ENCODE data around the gene SSRP1. TPM values are rescaled to one million over a fixed set of nuclear protein-coding genes. Genes with fewer than 3 reads are reported as not detected.
"Not testable (repeated sequence)": the region's sequence is repeated elsewhere in the genome, so short reads cannot be mapped to it uniquely, and the experiment has no call there.

Gene SSRP1
- total and polyA plus RNA-seq, 12 donors: 22.6 to 73.2 (median 35.4) TPM

DNA sequence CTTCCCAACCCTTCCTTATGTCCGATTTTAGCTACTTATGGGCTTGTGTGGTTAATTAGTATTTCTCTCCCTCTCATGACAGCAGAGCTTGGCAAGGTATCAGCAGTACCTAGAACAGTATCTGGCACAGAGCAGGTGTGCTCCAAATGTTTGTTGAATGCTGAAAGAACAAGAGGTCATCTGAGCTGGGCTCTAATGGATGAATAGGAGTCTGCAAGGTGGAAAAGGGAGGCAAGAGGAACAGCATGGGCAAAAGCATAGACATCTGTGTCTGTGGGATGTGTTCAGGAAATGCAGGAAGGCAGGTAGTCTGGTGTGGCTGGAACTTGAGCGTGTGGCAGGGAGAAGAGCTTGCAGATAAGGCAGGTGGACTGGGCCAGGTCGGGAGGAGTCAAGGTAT lies 26.2 kb upstream of the SSRP1 start:
- no peak for TF ChIP-seq CTCF (IDR thresholded peaks at IDR 0.05)
- Histone ChIP-seq H3K27me3 (no peaks in the 10 kb centered on the region), H3K4me3 (no peak overlapping the region), H3K4me1 (peaks cover 0 to 25% (median 12%) of the 10 kb centered on the region in 9 donors), H3K27ac (no peak overlapping the region), H3K36me3 (no peaks in the 10 kb centered on the region), H3K9me3 (no peaks in the 10 kb centered on the region)
- intact Hi-C loops (cut with DNase I): no loop called here
- ATAC-seq (no peak), DNase-seq (no peak)
- 89 to 92% methylated on average over 3 of the region's 3 CpGs for WGBS, 2 donors

DNA sequence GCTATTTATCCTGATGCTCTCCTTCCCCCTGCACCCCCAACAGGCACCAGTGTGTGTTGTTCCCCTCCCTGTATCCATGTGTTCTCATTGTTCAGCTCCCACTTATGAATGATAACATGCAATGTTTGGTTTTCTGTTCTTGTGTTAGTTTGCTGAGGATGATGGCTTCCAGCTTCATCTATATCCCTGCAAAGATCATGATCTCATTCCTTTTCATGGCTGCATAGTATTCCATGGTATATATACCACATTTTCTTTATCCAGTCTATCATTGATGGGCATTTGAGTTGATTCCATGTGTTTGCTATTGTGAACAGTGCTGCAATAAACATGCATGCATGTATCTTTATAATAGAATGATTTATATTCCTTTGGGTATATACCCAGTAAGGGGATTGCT lies 25.7 kb upstream of the SSRP1 start:
- DNase-seq; intact Hi-C loops (cut with DNase I); H3K36me3 ChIP-seq; H3K27ac ChIP-seq; ATAC-seq; H3K9me3 ChIP-seq; H3K4me3 ChIP-seq; H3K27me3 ChIP-seq: not testable (repeated sequence)
- peaks cover 0 to 26% (median 12%) of the 10 kb centered on the region in 9 donors for H3K4me1 ChIP-seq

- no peak for ATAC-seq
- Histone ChIP-seq H3K4me1 (peaks cover 0 to 26% (median 12%) of the 10 kb centered on the region in 9 donors), H3K4me3 (no peak overlapping the region), H3K36me3 (no peaks in the 10 kb centered on the region), H3K9me3 (no peaks in the 10 kb centered on the region), H3K27ac (no peak overlapping the region), H3K27me3 (no peaks in the 10 kb centered on the region)
- intact Hi-C loops (cut with DNase I): no loop called here
- TF ChIP-seq CTCF (IDR thresholded peaks at IDR 0.05): no peak
- 92 to 96% methylated on average over 8 of the region's 8 CpGs for WGBS, 2 donors
- DNase-seq: no peak
These were observed 25.3 kb upstream of the SSRP1 start for GRCh38 chr11:57360991-57361390.

- DNase-seq (no peak), ATAC-seq (no peak)
- no peak for TF ChIP-seq CTCF (IDR thresholded peaks at IDR 0.05)
- no peaks in the 10 kb centered on the region for H3K36me3 ChIP-seq
- intact Hi-C loops (cut with DNase I): loop anchor here in 2 of 10 donors (5.0 to 10.0 kb wide), 2 partner anchors 47 to 95 kb away; no protein-coding TSS in a partner anchor
- no peaks in the 10 kb centered on the region for H3K9me3 ChIP-seq
- WGBS, 2 donors: 91 to 93% methylated on average over 9 of the region's 9 CpGs
- no peak overlapping the region for H3K4me3 ChIP-seq
- no peak overlapping the region for H3K27ac ChIP-seq
- peaks cover 0 to 26% (median 12%) of the 10 kb centered on the region in 9 donors for H3K4me1 ChIP-seq
- no peaks in the 10 kb centered on the region for H3K27me3 ChIP-seq
These were observed 24.4 kb upstream of the SSRP1 start for GRCh38 chr11:57359896-57360690.

GRCh38 chr11:57359396-57359795 lies 23.7 kb upstream of the SSRP1 start:
- no peak for TF ChIP-seq CTCF (IDR thresholded peaks at IDR 0.05)
- Histone ChIP-seq H3K27ac (peak overlapping the region in 2 of 10 donors; percentile 22 to 50), H3K27me3 (no peaks in the 10 kb centered on the region), H3K9me3 (no peaks in the 10 kb centered on the region), H3K4me1 (peaks cover 0 to 32% (median 12%) of the 10 kb centered on the region in 9 donors), H3K36me3 (no peaks in the 10 kb centered on the region), H3K4me3 (no peak overlapping the region)
- ATAC-seq: peak in 2 of 8 donors; percentile 8 to 9
- DNase-seq: no peak
- WGBS, 2 donors: 84 to 88% methylated on average over 5 of the region's 5 CpGs
- intact Hi-C loops (cut with DNase I): loop anchor here in 2 of 10 donors (5.0 to 10.0 kb wide), 2 partner anchors 48 to 95 kb away; no protein-coding TSS in a partner anchor
